HEK293 (cell line): ENCODE results near the gene HECTD3.

Source experiments
- CTCF ChIA-PET: fragments of 350-600 bp; formaldehyde crosslinking; extraction: SDS; loops from one replicate; lab custom pipeline; 2021; ENCODE audit warnings: antibody characterized with exemption; lab: Yijun Ruan, JAX
- POLR2A ChIA-PET: fragments of 300-600 bp; formaldehyde crosslinking; extraction: SDS; loops from one replicate; lab custom pipeline; 2020; ENCODE audit warnings: antibody characterized with exemption, inconsistent platforms; lab: Yijun Ruan, JAX
- H3K27ac ChIP-seq: fragments of 200-500 bp; sonication (Bioruptor generic); 2 replicates; pipeline ENCODE4 v1.5.1; 2014; ENCODE audit warnings: low read depth, low read length, control low read depth, inconsistent platforms; ENCODE audit errors: extremely low read depth
- H3K36me3 ChIP-seq, 2 experiments: fragments of 200-500 bp in 1 of 2; sonication (Bioruptor generic) in 1 of 2; 1 replicate in 1 of 2; 2 replicates in 1 of 2; pipeline ENCODE4 v1.5.1; 2014 to 2017; ENCODE audit warnings: inconsistent platforms in 2 of 2, low read length in 2 of 2; ENCODE audit not compliant: control insufficient read depth in 2 of 2, insufficient read depth in 1 of 2
- H3K4me1 ChIP-seq: fragments of 200-500 bp; sonication (Bioruptor generic); 2 replicates; pipeline ENCODE4 v1.5.1; 2014; ENCODE audit warnings: mild to moderate bottlenecking, low read length, inconsistent platforms; ENCODE audit not compliant: control insufficient read depth, insufficient read depth
- H3K4me3 ChIP-seq: 2 replicates; pipeline ENCODE4 v1.5.1; 2011; ENCODE audit warnings: low read depth, mild to moderate bottlenecking, control low read depth, low read length, moderate library complexity
- H3K9me3 ChIP-seq: fragments of 200-500 bp; sonication (Bioruptor generic); 2 replicates; pipeline ENCODE4 v1.5.1; 2014; ENCODE audit warnings: low read depth, low read length, inconsistent platforms; ENCODE audit not compliant: control insufficient read depth, insufficient read depth
- GLI2 ChIP-seq: fragments of 450-650 bp; formaldehyde crosslinking; IDR thresholded peaks from 2 replicates; pipeline ENCODE4; 2017; ENCODE audit warnings: missing biosample characterization, missing genetic modification characterization, low read depth, borderline replicate concordance
- KLF16 ChIP-seq: fragments of 450-650 bp; formaldehyde crosslinking; IDR thresholded peaks from 2 replicates; pipeline ENCODE4 v1.5.1; 2017; ENCODE audit warnings: missing biosample characterization, missing genetic modification characterization
- KLF17 ChIP-seq: fragments of 450-650 bp; formaldehyde crosslinking; IDR thresholded peaks from 2 replicates; pipeline ENCODE4 v1.5.1; 2016; ENCODE audit warnings: missing biosample characterization, missing genetic modification characterization
- OVOL3 ChIP-seq: fragments of 450-650 bp; formaldehyde crosslinking; IDR thresholded peaks from 2 replicates; pipeline ENCODE4 v1.5.1; 2016; ENCODE audit warnings: missing biosample characterization, missing genetic modification characterization
- PRDM10 ChIP-seq: fragments of 450-650 bp; formaldehyde crosslinking; IDR thresholded peaks from 2 replicates; pipeline ENCODE4 v1.5.1; 2016; ENCODE audit warnings: missing biosample characterization, missing genetic modification characterization
- REPIN1 ChIP-seq: fragments of 450-650 bp; formaldehyde crosslinking; IDR thresholded peaks from 2 replicates; pipeline ENCODE4 v1.5.1; 2017; ENCODE audit warnings: missing biosample characterization, missing genetic modification characterization, low read depth
- SP2 ChIP-seq: fragments of 450-650 bp; formaldehyde crosslinking; IDR thresholded peaks from 2 replicates; pipeline ENCODE4 v1.5.1; 2016; ENCODE audit warnings: missing biosample characterization, missing genetic modification characterization
- TCF7L2 ChIP-seq: IDR thresholded peaks from 2 replicates; pipeline ENCODE4 v1.6.1; 2011; ENCODE audit warnings: low read depth, mild to moderate bottlenecking, inconsistent platforms, low read length, moderate library complexity, borderline replicate concordance
- TRIM28 ChIP-seq: IDR thresholded peaks from 2 replicates; pipeline ENCODE4 v1.6.1; 2011; ENCODE audit warnings: low read length, control low read depth, borderline replicate concordance
- YY2 ChIP-seq: fragments of 450-650 bp; formaldehyde crosslinking; IDR thresholded peaks from 2 replicates; pipeline ENCODE4 v1.5.1; 2016; ENCODE audit warnings: missing biosample characterization, missing genetic modification characterization
- ZBTB10 ChIP-seq: fragments of 450-650 bp; formaldehyde crosslinking; IDR thresholded peaks from 2 replicates; pipeline ENCODE4 v1.5.1; 2016; ENCODE audit warnings: missing biosample characterization, missing genetic modification characterization
- ZBTB44 ChIP-seq: fragments of 450-650 bp; IDR thresholded peaks from 2 replicates; pipeline ENCODE4 v1.5.1; 2018; ENCODE audit warnings: missing biosample characterization, mild to moderate bottlenecking, missing genetic modification characterization
- ZNF18 ChIP-seq: fragments of 450-650 bp; formaldehyde crosslinking; IDR thresholded peaks from 2 replicates; pipeline ENCODE4 v1.5.1; 2016; ENCODE audit warnings: missing biosample characterization, missing genetic modification characterization
- ZNF292 ChIP-seq: fragments of 450-650 bp; formaldehyde crosslinking; IDR thresholded peaks from 2 replicates; pipeline ENCODE4 v1.5.1; 2016; ENCODE audit warnings: low read depth, missing biosample characterization, missing genetic modification characterization, borderline replicate concordance
- ZNF449 ChIP-seq: fragments of 450-650 bp; formaldehyde crosslinking; IDR thresholded peaks from 2 replicates; pipeline ENCODE4 v1.5.1; 2017; ENCODE audit warnings: missing biosample characterization, mild to moderate bottlenecking, missing genetic modification characterization, moderate library complexity
- ZNF510 ChIP-seq: fragments of 450-650 bp; formaldehyde crosslinking; IDR thresholded peaks from 2 replicates; pipeline ENCODE4 v1.5.1; 2018; ENCODE audit warnings: mild to moderate bottlenecking, missing genetic modification characterization, missing biosample characterization; ENCODE audit not compliant: insufficient replicate concordance
- ZNF549 ChIP-seq: fragments of 450-650 bp; IDR thresholded peaks from 2 replicates; pipeline ENCODE4 v1.5.1; 2018; ENCODE audit warnings: missing biosample characterization, missing genetic modification characterization, mild to moderate bottlenecking, inconsistent platforms, moderate library complexity
- ZNF558 ChIP-seq: fragments of 450-650 bp; formaldehyde crosslinking; IDR thresholded peaks from 2 replicates; pipeline ENCODE4 v1.5.1; 2016; ENCODE audit warnings: missing biosample characterization, missing genetic modification characterization
- ZNF76 ChIP-seq: fragments of 450-650 bp; formaldehyde crosslinking; IDR thresholded peaks from 2 replicates; pipeline ENCODE4; 2016; ENCODE audit warnings: low read depth, missing biosample characterization, missing genetic modification characterization, borderline replicate concordance
- ZNF837 ChIP-seq: fragments of 450-650 bp; formaldehyde crosslinking; IDR thresholded peaks from 2 replicates; pipeline ENCODE4 v1.5.1; 2016; ENCODE audit warnings: missing biosample characterization, missing genetic modification characterization
- ZSCAN16 ChIP-seq: fragments of 450-650 bp; formaldehyde crosslinking; IDR thresholded peaks from 2 replicates; pipeline ENCODE4 v1.5.1; 2016; ENCODE audit warnings: missing biosample characterization, missing genetic modification characterization
- ZSCAN30 ChIP-seq: fragments of 450-650 bp; IDR thresholded peaks from 2 replicates; pipeline ENCODE4 v1.5.1; 2018; ENCODE audit warnings: missing biosample characterization, mild to moderate bottlenecking, missing genetic modification characterization, moderate library complexity
- ZXDB ChIP-seq: fragments of 450-650 bp; formaldehyde crosslinking; IDR thresholded peaks from 2 replicates; pipeline ENCODE4 v1.5.1; 2016; ENCODE audit warnings: missing biosample characterization, missing genetic modification characterization

Gene HECTD3

GRCh38 chr1:45010855-45011811, at the start of gene HECTD3 (continued):
- TF ChIP-seq ZNF837 (tag by site-specific recombination) = no peak
- TF ChIP-seq YY2 (tag by site-specific recombination) = peak; percentile 54; the same call in 1 of the 2 replicates
- no peak for TF ChIP-seq ZNF449
- peak; percentile 82 for TF ChIP-seq KLF16 (tag by site-specific recombination)
- 0 out of 2 replicates have a peak, but pooled peaks have one; percentile 67 for TF ChIP-seq REPIN1
- 0 out of 2 replicates have a peak, but pooled peaks have one; percentile 34 for TF ChIP-seq ZSCAN30 (tag by site-specific recombination)
- peak; percentile 17; the same call in 1 of the 2 replicates for TF ChIP-seq ZNF558 (tag by site-specific recombination)
- TF ChIP-seq ZSCAN16 (tag by site-specific recombination) = peak; percentile 90
- TF ChIP-seq KLF17 (tag by site-specific recombination) = peak; percentile 71; the same call in 1 of the 2 replicates
- no peak for TF ChIP-seq ZBTB44 (tag by site-specific recombination)
- TF ChIP-seq ZXDB (tag by site-specific recombination) = 0 out of 2 replicates have a peak, but pooled peaks have one; percentile 39

- Histone ChIP-seq H3K4me1 (no peaks in the 10 kb centered on the region), H3K4me3 (no peak overlapping the region), H3K36me3 (peaks cover 0 to 21% of the 10 kb centered on the region in 2 experiments; a peak in 1 of 3 replicates), H3K9me3 (no peaks in the 10 kb centered on the region), H3K27ac (no peak overlapping the region)
- POLR2A ChIA-PET = no interaction called here
- CTCF ChIA-PET = no interaction called here
- TF ChIP-seq OVOL3 = no peak
- TF ChIP-seq ZNF510 (tag by site-specific recombination) = no peak
- TF ChIP-seq ZNF549 (tag by site-specific recombination) = no peak
- no peak for TF ChIP-seq TCF7L2
- no peak for TF ChIP-seq ZNF76
- no peak for TF ChIP-seq PRDM10
- TF ChIP-seq TRIM28 = no peak
- no peak for TF ChIP-seq ZNF18 (tag by site-specific recombination)
- TF ChIP-seq GLI2 (tag by site-specific recombination) = no peak
- no peak for TF ChIP-seq ZBTB10 (tag by site-specific recombination)
- no peak for TF ChIP-seq ZNF292 (tag by site-specific recombination)
- no peak for TF ChIP-seq SP2 (tag by site-specific recombination)
Observed at GRCh38 chr1:45059829-45060228, 48.7 kb upstream of the HECTD3 start.
